ENCODE measurements around the gene CFAP43. TPM values are rescaled to one million over a fixed set of nuclear protein-coding genes. Genes with fewer than 3 reads are reported as not detected.
A peak's percentile ranks its signal among the peaks of the same experiment; 100 is the strongest.

The CFAP43 gene
- total RNA-seq, 2 donors from 2014 or later = 0.29 TPM; not detected in 1

DNA sequence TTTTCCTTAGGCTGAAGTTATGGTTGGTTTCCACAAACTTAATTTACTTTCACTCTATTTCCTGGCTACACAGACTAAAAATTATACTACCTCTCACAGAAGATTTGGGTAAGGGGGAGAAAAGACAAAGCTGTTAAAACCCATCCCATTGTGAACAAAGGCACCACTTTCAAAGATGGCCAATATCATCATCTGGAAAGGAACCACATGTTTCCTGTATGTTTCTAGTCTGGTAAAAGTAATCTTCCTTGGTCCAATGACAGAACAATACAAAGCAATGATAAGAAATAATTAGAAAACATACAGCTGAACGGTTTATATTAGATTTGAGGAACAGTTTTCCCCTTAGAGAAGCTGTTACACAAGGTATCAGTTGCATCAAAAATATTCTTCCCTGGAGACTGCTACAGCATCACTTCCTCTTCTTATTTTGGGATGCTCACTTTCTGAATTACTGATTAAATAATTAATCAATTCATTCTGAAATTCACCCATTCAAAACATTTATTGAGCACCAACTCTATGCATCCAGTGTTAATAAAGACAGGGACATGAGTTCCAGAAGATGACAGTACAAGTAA lies 118.7 kb downstream of the CFAP43 start:
- intact Hi-C loops (cut with DNase I) = loop anchor here in 1 of 2 donors (10.0 kb wide), 1 partner anchor 69 kb away; no protein-coding TSS in a partner anchor

GRCh38 chr10:104109908-104110662 lies 122.1 kb downstream of the CFAP43 start:
- intact Hi-C loops (cut with DNase I) = loop anchor here in 1 of 2 donors (10.0 kb wide), 1 partner anchor 65 kb away; no protein-coding TSS in a partner anchor
- DNase-seq (no peak), ATAC-seq (peak in 1 of 2 donors; percentile 91)

More for the DNA sequence above, 118.7 kb downstream of the CFAP43 start:
- DNase-seq = no peak
- no peak for ATAC-seq

- no peak for ATAC-seq
- intact Hi-C loops (cut with DNase I) = no loop called here
Measured at GRCh38 chr10:104104926-104105325, 127.2 kb downstream of the CFAP43 start.

GRCh38 chr10:104104418-104104817 lies 127.7 kb downstream of the CFAP43 start:
- no peak for DNase-seq
- no peak for ATAC-seq
- intact Hi-C loops (cut with DNase I) = no loop called here

More at GRCh38 chr10:104104926-104105325, 127.2 kb downstream of the CFAP43 start:
- DNase-seq = no peak

DNA sequence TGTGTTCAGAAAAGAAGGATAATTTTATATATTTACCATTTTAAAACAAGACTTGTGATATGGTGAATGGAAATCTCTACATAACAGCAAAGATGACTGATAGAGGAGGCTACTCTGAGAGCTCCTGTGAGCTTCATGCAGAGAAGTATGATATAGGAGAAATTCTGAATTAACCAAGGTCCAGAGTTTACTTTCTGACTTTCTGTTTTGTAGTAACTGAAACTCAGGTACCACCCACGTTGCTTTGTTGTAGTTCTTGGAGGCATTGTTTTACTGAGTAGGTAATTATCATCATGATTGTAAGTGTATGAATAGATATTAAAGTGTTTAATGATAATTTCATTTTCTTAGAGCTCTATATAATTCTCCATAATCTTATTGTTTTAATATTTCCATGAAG lies 128.2 kb downstream of the CFAP43 start:
- intact Hi-C loops (cut with DNase I) = no loop called here
- DNase-seq = no peak
- ATAC-seq = no peak

- intact Hi-C loops (cut with DNase I) = no loop called here
- DNase-seq (no peak), ATAC-seq (no peak)
Measured at GRCh38 chr10:104101902-104102301, 130.3 kb downstream of the CFAP43 start.

GRCh38 chr10:104100795-104101194 lies 131.4 kb downstream of the CFAP43 start:
- DNase-seq (no peak), ATAC-seq (no peak)
- intact Hi-C loops (cut with DNase I) = no loop called here

GRCh38 chr10:104099941-104100340 lies 132.2 kb downstream of the CFAP43 start:
- intact Hi-C loops (cut with DNase I) = no loop called here
- ATAC-seq = no peak
- no peak for DNase-seq

DNA sequence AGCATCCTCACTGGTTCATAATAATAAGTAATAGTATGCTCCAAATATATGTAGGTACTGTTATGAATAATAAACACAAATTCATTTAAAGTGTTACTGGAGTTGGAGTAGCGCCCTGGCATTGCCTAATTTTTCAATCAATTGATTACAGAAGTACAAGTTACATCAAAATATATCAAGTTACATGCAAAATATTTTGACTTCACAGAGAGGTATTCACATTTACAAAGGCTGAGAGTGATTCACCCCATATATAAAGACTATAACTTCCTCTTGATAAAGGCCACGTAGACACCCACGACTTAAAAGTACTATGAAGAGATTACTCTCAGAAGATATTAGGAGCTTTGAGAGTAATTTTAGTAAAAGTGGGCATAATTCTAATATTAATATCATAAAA lies 132.9 kb downstream of the CFAP43 start:
- intact Hi-C loops (cut with DNase I) = no loop called here
- DNase-seq (no peak), ATAC-seq (no peak)

DNA sequence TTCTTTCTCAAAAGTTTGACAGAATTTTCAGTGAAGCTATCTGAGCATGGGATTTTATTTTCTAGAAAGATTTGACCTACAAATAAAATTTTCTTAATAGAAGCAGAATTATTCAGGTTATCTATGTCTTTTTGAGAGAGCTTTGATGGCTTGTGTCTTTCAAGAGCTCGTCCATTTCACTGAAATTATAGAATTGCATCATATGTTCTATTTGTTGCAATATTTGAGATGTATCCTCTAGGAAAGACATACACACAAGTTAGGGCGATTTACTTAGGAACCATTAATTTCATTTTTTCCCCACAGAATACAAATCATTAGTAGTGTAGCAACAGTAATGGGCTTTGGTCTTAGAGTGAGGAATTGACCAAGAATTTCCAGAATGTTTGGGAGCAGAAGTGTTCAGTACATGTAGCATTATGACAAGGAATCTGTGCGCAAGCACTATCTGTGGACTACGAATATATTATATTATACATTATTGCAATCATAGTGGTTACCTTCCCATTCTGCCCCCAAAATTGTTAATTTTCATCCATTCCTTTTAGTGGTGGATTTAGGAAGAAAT lies 133.7 kb downstream of the CFAP43 start:
- ATAC-seq (no peak), DNase-seq (no peak)
- intact Hi-C loops (cut with DNase I) = no loop called here

- intact Hi-C loops (cut with DNase I) = no loop called here
- ATAC-seq = no peak
- DNase-seq = no peak
Measured at GRCh38 chr10:104096692-104097091, 135.5 kb downstream of the CFAP43 start.

DNA sequence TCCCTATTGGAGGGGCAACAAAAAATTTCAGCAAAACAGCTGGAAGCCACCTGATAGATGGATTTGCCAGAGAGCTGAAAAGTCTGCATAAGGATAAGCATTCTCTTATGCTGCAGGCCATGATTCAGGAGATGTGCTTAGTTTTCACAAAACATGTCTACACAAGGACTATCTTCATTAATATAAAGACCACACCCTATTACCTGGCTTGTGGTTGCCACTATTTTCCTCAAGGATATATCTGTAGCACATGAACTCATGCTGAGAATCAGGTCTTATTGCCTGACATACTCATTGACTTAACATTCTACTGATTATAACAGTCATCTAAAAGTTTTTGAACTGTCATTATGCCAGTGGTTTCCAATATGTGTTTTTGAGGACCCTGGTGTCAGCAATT lies 139.4 kb downstream of the CFAP43 start:
- ATAC-seq (no peak), DNase-seq (no peak)
- intact Hi-C loops (cut with DNase I) = no loop called here

DNA sequence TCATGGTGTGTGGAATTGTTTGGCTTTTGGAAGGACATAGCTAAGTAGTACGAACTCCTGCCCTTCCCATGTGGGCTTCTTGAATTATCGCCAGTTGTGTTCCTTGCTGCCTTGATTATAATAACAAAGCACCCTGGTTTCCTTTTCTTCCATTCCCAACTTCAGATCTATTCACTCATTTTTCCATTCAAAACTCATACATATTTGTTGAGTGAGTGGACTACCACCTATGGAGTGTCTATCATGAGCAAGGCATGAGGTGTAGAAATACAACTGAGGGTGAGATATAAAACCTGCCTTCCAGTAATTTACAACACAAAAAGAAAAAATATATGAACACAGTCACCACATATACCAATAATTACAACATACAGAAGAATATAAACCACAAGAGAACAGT lies 141.6 kb downstream of the CFAP43 start:
- intact Hi-C loops (cut with DNase I) = no loop called here
- no peak for DNase-seq
- no peak for ATAC-seq

DNA sequence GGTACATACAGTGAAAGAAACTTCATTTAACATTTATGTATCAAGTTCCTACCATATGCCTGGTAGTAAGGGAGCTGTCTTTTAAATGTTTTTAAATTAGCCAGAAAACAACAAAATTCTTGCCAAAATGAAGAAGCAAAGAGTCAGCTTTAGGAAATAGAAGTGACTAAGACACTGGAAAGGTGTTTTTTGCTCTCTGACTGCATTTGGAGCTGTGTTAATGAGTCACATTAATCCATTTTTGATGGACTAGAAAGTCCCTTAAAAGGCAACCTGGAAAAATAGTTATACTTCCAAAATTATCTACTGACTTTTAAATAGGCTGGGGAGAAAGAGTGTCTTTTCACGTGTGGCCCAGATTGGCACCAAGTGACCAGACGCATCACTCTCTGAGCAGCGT lies 142.5 kb downstream of the CFAP43 start:
- no peak for DNase-seq
- intact Hi-C loops (cut with DNase I) = no loop called here
- no peak for ATAC-seq

DNA sequence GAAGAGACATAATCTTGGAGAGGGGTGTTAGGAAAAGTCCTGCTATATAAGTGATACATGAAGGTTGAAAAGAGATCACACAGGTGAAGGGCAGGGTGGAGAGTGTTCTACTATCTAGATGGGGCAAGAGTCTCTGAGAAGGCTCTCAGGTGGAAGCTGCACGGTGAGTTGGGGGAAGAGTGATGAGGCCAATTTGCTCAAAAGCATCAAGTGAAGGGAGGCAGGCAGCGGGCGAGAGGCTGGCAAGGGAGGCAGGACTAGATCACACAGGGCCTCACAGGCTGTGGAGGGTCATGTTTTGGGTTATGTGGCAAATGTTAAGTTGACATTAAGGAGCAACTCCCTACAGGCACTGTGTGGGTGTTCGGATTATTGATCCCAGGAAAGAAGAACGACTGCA lies 143.9 kb downstream of the CFAP43 start:
- intact Hi-C loops (cut with DNase I) = no loop called here
- no peak for DNase-seq
- ATAC-seq = no peak

DNA sequence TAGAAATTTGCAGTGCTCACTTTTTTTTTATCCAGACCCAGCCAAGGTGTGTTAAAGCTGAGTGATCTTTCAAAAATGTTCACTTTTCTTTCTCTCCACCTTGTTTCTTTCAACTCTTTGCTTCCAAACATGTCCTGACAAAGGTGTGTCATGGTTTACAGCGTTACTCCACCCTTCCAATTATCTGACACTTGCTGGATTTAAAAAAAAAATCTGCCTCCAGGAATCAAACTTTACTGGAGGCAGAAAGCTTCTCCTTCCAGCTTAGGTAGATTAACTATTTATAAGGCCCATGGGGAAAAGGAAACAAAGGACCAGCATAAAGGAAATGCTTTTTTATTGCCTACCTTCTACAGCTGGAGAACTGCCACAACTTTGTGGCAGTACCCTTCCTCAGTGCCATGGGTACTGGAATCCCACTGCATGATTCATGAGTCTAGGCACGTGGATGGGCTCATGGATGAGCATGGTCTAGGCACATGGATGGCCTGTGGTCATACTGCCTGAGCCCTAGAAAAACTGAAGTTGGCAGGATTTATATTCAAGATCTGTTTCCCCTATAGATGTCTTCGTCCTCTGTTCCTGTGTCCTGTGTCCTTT lies 146.3 kb downstream of the CFAP43 start, which contains the start of gene COL17A1:
Gene COL17A1 (minus strand): TSS at position 80 of the 600 bp plus-strand sequence. CDS start 5,207 bp downstream, outside the sequence.
- intact Hi-C loops (cut with DNase I) = no loop called here
- DNase-seq (no peak), ATAC-seq (no peak)

DNA sequence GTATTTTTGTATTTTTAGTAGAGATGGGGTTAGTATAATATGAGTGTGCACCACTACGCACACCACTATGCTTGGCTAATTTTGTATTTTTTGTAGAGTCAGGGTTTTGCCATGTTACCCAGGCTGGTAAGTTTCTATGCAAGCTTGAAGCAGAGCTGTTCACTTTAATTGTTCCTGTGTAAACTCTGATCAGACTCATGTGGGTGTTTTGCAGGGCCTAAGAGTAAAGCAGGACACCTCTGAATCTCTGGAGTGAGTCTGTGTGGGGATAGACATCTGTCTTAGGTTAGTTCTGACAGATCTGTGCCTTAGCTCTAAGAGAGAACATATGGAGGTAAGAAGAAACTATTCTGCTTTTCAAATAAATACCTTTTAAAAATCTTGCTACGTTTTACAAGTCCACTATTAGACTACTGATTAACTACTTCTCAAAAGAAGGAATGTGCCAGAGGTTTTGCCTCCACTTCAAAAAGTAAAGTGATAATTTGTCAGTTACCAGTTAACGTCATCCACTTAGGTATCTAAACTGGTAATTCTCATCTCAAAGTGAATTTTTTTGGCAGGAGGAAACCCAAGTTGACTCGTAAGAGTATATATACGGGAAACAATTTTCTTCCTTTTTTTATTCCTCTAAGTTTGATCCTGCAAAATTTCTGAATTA lies 147.6 kb downstream of the CFAP43 start:
- DNase-seq (no peak), ATAC-seq (no peak)
- intact Hi-C loops (cut with DNase I) = no loop called here

DNA sequence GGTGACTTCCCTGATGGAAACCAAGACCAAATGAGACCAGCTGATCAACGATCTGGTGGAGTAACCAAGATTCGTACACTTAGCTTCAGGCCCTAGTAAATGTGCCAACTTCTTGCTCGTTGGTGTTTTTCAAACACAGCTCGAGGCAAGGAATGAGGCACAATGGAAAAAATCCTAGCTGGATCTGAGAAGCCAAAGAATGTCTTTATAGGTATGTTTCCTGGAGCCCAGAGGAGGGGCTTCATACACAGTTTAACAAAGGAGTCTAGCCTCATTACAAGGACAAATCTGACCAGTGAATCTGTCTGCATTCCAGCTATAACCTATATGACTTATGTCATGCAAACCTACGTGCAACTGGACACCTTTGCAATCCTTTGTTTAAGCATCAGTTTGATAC lies 150.2 kb downstream of the CFAP43 start:
- intact Hi-C loops (cut with DNase I) = no loop called here
- ATAC-seq (no peak), DNase-seq (no peak)

- no peak for DNase-seq
- ATAC-seq = no peak
- intact Hi-C loops (cut with DNase I) = no loop called here
Measured at GRCh38 chr10:104080762-104081161, 151.4 kb downstream of the CFAP43 start.
